Peyer's patch (tissue), 4 donors: ENCODE measurements around the gene PLIN4.

Source experiments
- POLR2A ChIP-seq, 2 donors: fragments of 450-650 bp; IDR thresholded peaks; one replicate each; pipeline ENCODE4 v1.5.1; 2017; ENCODE audit warnings: antibody characterized with exemption in 2 of 2, mild to moderate bottlenecking in 2 of 2, moderate library complexity in 2 of 2
- TF ChIP-seq, protein P1 (sequence below), 6 experiments: fragments of 450-650 bp in 4 of 6; fragments of 200-600 bp in 2 of 6; sonication (generic) in 1 of 6; IDR thresholded peaks; one replicate each; pipeline ENCODE4 v1.5.1; 2017 to 2019; ENCODE audit warnings: antibody characterized with exemption in 6 of 6, mild to moderate bottlenecking in 3 of 6, moderate library complexity in 1 of 6

DNA sequence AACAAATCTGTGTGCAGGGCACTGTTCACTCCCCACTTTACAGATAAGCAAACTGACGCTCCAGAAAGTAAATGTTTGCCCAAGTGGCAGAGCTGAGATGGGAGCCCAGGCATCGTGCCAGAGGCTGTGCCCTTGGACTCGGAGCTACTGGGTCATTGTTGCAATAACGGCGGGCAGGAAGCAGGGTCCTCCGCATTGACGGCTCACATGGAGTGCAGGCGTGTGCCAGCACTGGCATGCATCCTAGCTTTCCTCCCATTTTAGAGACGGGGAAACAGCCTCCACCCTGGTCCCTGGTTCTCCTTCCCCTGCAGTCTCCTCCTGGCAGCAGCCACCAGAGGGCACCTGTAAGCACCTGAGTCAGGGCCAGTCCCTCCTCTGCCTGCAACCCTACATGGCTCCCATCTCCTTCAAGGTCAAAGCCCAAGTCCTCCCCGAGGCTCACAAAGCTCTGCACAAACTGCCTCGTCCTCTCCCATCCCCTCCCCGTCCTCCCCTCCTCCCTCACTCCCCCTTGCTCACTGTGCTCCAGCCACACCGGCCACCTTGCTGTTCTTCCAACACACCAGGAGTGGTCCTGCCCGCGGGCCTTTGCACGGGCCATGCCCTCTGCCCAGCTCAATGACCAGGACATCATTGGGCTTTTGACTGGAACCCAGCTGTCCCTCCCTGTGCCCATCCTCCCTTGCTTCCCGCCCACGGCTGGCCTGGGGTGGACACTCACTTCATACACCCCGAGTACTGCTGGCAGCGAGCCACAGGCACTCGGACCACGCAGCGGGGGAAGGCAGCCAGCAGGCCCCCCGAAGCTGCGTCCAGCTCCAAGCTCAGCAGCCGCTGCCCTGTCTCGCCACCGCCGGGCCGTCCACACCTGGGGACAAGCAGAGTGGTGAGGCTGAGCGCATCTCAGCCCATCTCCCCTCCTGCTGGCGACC is 29.3 kb upstream of the PLIN4 start:
- no peak for TF ChIP-seq POLR2A (IDR thresholded peaks at IDR 0.05)
- TF ChIP-seq, protein P1, sequence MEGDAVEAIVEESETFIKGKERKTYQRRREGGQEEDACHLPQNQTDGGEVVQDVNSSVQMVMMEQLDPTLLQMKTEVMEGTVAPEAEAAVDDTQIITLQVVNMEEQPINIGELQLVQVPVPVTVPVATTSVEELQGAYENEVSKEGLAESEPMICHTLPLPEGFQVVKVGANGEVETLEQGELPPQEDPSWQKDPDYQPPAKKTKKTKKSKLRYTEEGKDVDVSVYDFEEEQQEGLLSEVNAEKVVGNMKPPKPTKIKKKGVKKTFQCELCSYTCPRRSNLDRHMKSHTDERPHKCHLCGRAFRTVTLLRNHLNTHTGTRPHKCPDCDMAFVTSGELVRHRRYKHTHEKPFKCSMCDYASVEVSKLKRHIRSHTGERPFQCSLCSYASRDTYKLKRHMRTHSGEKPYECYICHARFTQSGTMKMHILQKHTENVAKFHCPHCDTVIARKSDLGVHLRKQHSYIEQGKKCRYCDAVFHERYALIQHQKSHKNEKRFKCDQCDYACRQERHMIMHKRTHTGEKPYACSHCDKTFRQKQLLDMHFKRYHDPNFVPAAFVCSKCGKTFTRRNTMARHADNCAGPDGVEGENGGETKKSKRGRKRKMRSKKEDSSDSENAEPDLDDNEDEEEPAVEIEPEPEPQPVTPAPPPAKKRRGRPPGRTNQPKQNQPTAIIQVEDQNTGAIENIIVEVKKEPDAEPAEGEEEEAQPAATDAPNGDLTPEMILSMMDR (IDR thresholded peaks at IDR 0.05), result peak in 2 of 6 experiments; percentile 25 to 34
